ENCODE data around the gene FLYWCH1. TPM values are rescaled to one million over a fixed set of nuclear protein-coding genes. Genes with fewer than 3 reads are reported as not detected.

Gene FLYWCH1
- polyA plus RNA-seq, 1 experiment: 25.4 TPM

DNA sequence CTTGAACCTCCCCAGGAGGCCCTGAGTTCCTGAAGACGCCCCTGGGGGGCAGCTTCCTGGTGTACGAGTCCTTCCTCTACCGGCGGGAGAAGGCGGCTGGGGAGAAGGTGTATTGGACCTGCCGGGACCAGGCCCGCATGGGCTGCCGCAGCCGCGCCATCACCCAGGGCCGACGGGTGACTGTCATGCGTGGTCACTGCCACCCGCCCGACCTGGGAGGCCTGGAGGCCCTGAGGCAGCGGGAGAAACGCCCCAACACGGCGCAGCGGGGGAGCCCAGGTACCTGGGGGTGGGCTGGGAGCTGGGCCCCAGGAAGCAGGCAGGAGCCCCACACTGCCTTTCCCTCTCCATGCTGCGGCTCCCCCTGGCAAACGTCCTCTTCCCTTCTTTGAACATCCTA lies 22.0 kb downstream of the FLYWCH1 start:
- ChIA-PET POLR2A (no interaction called here), CTCF (no interaction called here)
- Histone ChIP-seq H3K27me3 (ENCODE audit: control insufficient read depth, insufficient read depth, low read length) (no peaks in the 10 kb centered on the region), H3K36me3 (ENCODE audit: control insufficient read depth, insufficient read depth, low read length) (peaks cover 37% of the 10 kb centered on the region), H3K4me3 (ENCODE audit: low read depth, low read length) (no peak overlapping the region)
- no peak for DNase-seq (ENCODE audit: low read depth)
- TF ChIP-seq, protein P1, sequence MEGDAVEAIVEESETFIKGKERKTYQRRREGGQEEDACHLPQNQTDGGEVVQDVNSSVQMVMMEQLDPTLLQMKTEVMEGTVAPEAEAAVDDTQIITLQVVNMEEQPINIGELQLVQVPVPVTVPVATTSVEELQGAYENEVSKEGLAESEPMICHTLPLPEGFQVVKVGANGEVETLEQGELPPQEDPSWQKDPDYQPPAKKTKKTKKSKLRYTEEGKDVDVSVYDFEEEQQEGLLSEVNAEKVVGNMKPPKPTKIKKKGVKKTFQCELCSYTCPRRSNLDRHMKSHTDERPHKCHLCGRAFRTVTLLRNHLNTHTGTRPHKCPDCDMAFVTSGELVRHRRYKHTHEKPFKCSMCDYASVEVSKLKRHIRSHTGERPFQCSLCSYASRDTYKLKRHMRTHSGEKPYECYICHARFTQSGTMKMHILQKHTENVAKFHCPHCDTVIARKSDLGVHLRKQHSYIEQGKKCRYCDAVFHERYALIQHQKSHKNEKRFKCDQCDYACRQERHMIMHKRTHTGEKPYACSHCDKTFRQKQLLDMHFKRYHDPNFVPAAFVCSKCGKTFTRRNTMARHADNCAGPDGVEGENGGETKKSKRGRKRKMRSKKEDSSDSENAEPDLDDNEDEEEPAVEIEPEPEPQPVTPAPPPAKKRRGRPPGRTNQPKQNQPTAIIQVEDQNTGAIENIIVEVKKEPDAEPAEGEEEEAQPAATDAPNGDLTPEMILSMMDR (IDR thresholded peaks at IDR 0.05; ENCODE audit: insufficient read depth, low read depth, low read length): no peak

DNA sequence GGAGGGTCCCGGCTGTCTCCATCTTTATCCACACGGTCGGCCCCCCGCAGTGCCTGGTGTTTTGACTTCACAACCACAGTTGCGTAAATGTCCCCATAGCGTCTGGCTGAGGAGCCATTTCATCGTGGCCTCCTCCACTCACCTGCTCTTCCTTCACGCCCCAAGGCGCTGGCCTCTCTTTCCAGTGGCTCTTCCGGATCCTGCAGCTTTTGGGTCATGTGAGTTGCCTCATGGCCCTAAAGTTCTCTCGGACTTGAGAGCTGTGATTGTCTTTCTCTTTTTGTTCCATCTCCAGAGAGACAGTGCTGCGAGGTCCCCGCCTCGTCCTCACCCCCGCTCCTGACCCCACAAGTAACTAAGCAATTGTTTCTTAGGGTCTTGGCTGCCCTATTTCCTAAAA lies 22.7 kb downstream of the FLYWCH1 start:
- Histone ChIP-seq H3K36me3 (ENCODE audit: control insufficient read depth, insufficient read depth, low read length) (peaks cover 37% of the 10 kb centered on the region), H3K27me3 (ENCODE audit: control insufficient read depth, insufficient read depth, low read length) (no peaks in the 10 kb centered on the region), H3K4me3 (ENCODE audit: low read depth, low read length) (no peak overlapping the region)
- DNase-seq (ENCODE audit: low read depth): no peak
- CTCF ChIA-PET: interaction anchor here (1.0 to 1.8 kb wide), 2 partner anchors 7 to 47 kb away, joined by 3 to 8 read pairs; no protein-coding TSS in a partner anchor
- POLR2A ChIA-PET: no interaction called here
- TF ChIP-seq, protein P1 (IDR thresholded peaks at IDR 0.05; ENCODE audit: insufficient read depth, low read depth, low read length): no peak

DNA sequence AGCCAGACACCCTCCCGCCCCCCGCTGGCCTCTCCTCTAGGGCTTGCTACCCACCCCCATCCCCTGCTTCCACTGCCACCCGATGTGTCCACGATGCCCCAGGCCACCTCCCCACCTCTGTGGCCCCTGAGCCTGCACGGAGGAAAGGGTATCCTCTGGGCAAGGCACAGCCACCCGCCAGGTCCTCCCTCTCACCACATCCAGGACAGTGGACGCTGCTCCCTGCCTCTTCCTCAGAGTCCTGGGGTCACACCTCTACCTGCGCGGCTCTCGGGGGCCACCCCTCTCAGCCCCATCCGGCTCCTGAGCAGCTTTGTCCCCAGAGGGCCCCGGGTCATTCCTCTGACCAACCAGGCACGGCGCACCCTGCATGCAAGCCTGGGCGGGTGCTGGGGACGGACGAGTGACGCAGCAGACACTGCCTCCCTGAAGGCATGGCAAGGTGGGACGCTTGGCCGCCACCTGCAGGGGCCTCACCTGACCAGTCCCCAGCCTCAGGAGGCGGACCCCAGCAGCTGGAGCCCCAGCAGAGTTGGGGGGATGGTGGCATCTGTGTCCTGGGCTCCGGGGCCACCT lies 24.8 kb downstream of the FLYWCH1 start:
- ChIA-PET POLR2A (no interaction called here), CTCF (interaction anchor here (1.0 to 1.8 kb wide), 2 partner anchors 9 to 10 kb away, joined by 5 to 8 read pairs; no protein-coding TSS in a partner anchor)
- peaks cover 30% of the 10 kb centered on the region for H3K36me3 ChIP-seq (ENCODE audit: control insufficient read depth, insufficient read depth, low read length)
- TF ChIP-seq, protein P1 (IDR thresholded peaks at IDR 0.05; ENCODE audit: insufficient read depth, low read depth, low read length): no peak
- no peaks in the 10 kb centered on the region for H3K27me3 ChIP-seq (ENCODE audit: control insufficient read depth, insufficient read depth, low read length)
- no peak for DNase-seq (ENCODE audit: low read depth)
- H3K4me3 ChIP-seq (ENCODE audit: low read depth, low read length): no peak overlapping the region

DNA sequence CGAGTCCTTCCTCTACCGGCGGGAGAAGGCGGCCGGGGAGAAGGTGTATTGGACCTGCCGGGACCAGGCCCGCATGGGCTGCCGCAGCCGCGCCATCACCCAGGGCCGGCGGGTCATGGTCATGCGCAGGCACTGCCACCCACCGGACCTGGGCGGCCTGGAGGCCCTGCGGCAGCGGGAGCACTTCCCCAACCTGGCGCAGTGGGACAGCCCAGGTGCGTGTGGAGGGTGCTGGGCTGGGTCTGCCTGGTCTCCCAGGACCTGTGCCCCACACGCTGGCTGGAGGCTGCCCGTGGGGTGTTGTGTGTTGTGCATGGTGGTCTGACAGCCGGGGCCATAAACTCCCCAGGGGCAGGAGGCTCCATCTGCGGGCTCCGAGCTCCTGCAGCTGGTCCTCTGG lies 25.4 kb downstream of the FLYWCH1 start:
- TF ChIP-seq, protein P1 (IDR thresholded peaks at IDR 0.05; ENCODE audit: insufficient read depth, low read depth, low read length): no peak
- CTCF ChIA-PET: interaction anchor here (1.0 kb wide), 1 partner anchor 10 kb away, joined by 5 read pairs; no protein-coding TSS in a partner anchor

DNA sequence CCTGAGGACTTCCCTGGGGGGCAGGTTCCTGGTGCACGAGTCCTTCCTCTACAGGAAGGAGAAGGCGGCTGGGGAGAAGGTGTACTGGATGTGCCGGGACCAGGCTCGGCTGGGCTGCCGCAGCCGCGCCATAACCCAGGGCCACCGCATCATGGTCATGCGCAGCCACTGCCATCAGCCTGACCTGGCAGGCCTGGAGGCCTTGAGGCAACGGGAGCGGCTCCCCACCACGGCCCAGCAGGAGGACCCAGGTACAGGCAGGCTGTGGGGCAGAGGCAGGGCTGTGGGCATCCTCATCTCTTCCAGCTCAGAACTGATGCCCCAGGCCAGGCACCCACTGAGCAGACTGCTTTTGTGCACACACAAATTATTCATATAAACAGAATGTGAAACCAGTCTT lies 26.5 kb downstream of the FLYWCH1 start:
- Histone ChIP-seq H3K36me3 (ENCODE audit: control insufficient read depth, insufficient read depth, low read length) (peaks cover 29% of the 10 kb centered on the region), H3K27me3 (ENCODE audit: control insufficient read depth, insufficient read depth, low read length) (no peaks in the 10 kb centered on the region), H3K4me3 (ENCODE audit: low read depth, low read length) (no peak overlapping the region)
- no peak for DNase-seq (ENCODE audit: low read depth)
- ChIA-PET CTCF (no interaction called here), POLR2A (no interaction called here)
- TF ChIP-seq, protein P1 (IDR thresholded peaks at IDR 0.05; ENCODE audit: insufficient read depth, low read depth, low read length): no peak

More for the DNA sequence above, 25.4 kb downstream of the FLYWCH1 start:
- POLR2A ChIA-PET: no interaction called here
- Histone ChIP-seq H3K27me3 (ENCODE audit: control insufficient read depth, insufficient read depth, low read length) (no peaks in the 10 kb centered on the region), H3K36me3 (ENCODE audit: control insufficient read depth, insufficient read depth, low read length) (peaks cover 30% of the 10 kb centered on the region), H3K4me3 (ENCODE audit: low read depth, low read length) (no peak overlapping the region)
- DNase-seq (ENCODE audit: low read depth): no peak

Measured in BJ (cell line).